A549 (cell line): ENCODE measurements around the gene CD34. TPM values are rescaled to one million over a fixed set of nuclear protein-coding genes. Genes with fewer than 3 reads are reported as not detected.

ENCODE experiments used
- ATAC-seq, 2 experiments: fragments of 200-7000 bp in 1 of 2; fragments of >200 bp in 1 of 2; cut with Nextera tagmentation in 1 of 2; cut with Tn5 transposase in 1 of 2; 3 replicates each; pipeline versions ENCODE4 v1.8.0 to v1.9.1; 2018 to 2020; ENCODE audit warnings: mild to moderate bottlenecking in 1 of 2, moderate library complexity in 1 of 2
- CTCF ChIA-PET: fragments of 300-600 bp; sonication (Branson Sonifier 250); formaldehyde crosslinking; extraction: SDS; loops from one replicate; lab custom pipeline; 2021; ENCODE audit warnings: antibody characterized with exemption, inconsistent platforms; lab: Yijun Ruan, JAX
- POLR2A ChIA-PET: fragments of 350-600 bp; formaldehyde crosslinking; extraction: SDS; loops from one replicate; lab custom pipeline; 2021; ENCODE audit warnings: antibody characterized with exemption, inconsistent platforms; lab: Yijun Ruan, JAX
- DNase-seq, 2 experiments: peaks; one replicate each; pipeline versions ENCODE4 v3.0.0 to v3.0.0-alpha.2; 2011 to 2016; ENCODE audit warnings: low read depth in 1 of 2, low spot score in 1 of 2
- FAIRE-seq: peaks from 2 replicates; lab custom pipeline; 2011; peaks lifted over from hg19 to GRCh38; lab: Jason Lieb, UNC
- H3K27ac ChIP-seq, 2 experiments: fragments of >200 bp; sonication (Bioruptor Twin); formaldehyde crosslinking; 3 replicates each; pipeline ENCODE4 v1.5.1; 2016 to 2017
- H3K4me1 ChIP-seq: fragments of >200 bp; sonication (Bioruptor Twin); formaldehyde crosslinking; 3 replicates; pipeline ENCODE4 v1.6.1; 2016
- H3K4me2 ChIP-seq: fragments of >200 bp; sonication (Bioruptor Twin); formaldehyde crosslinking; 3 replicates; pipeline ENCODE4 v1.6.1; 2016
- H3K4me3 ChIP-seq: fragments of >200 bp; sonication (Bioruptor Twin); formaldehyde crosslinking; 3 replicates; pipeline ENCODE4 v1.5.1; 2016
- H3K9me3 ChIP-seq: fragments of >200 bp; sonication (Bioruptor Twin); formaldehyde crosslinking; 3 replicates; pipeline ENCODE4 v1.6.1; 2016
- ATOH8 ChIP-seq: fragments of 250-450 bp; sonication (Bioruptor Pico); IDR thresholded peaks from 2 replicates; pipeline ENCODE4 v1.5.0; 2020; ENCODE audit warnings: low read depth, mild to moderate bottlenecking, moderate library complexity
- ELK1 ChIP-seq: fragments of 150-350 bp; IDR thresholded peaks from 2 replicates; pipeline ENCODE4 v1.6.1; 2014; ENCODE audit warnings: low read depth, mild to moderate bottlenecking, low read length
- ESRRA ChIP-seq: fragments of 150-350 bp; IDR thresholded peaks from 2 replicates; pipeline ENCODE4 v1.6.1; 2014; ENCODE audit warnings: mild to moderate bottlenecking, low read length, borderline replicate concordance
- FOSB ChIP-seq: fragments of 250-450 bp; sonication (Bioruptor Pico); IDR thresholded peaks from 2 replicates; pipeline ENCODE4 v1.5.0; 2020; ENCODE audit warnings: mild to moderate bottlenecking, moderate library complexity
- FOXS1 ChIP-seq: fragments of 250-450 bp; sonication (Bioruptor Pico); IDR thresholded peaks from 2 replicates; pipeline ENCODE4 v1.5.0; 2020; ENCODE audit warnings: mild to moderate bottlenecking, moderate library complexity
- HEYL ChIP-seq: fragments of 250-450 bp; sonication (Bioruptor Pico); IDR thresholded peaks from 2 replicates; pipeline ENCODE4 v1.8.0; 2021; ENCODE audit warnings: mild to moderate bottlenecking, moderate library complexity
- JUN ChIP-seq, 2 experiments: fragments of >200 bp; sonication (Bioruptor Twin); formaldehyde crosslinking; IDR thresholded peaks; 2 replicates in 1 of 2; 3 replicates in 1 of 2; pipeline ENCODE4 v1.6.1; 2016 to 2017
- KDM1A ChIP-seq: fragments of 200-600 bp; sonication (generic); IDR thresholded peaks from 2 replicates; pipeline ENCODE4 v1.6.1; 2016; ENCODE audit warnings: low read depth, mild to moderate bottlenecking
- NFE2L2 ChIP-seq: fragments of 150-350 bp; conservative IDR thresholded peaks from 2 replicates; pipeline ENCODE4 v1.6.1; 2014; ENCODE audit warnings: low read length
- RCOR1 ChIP-seq: fragments of 150-350 bp; IDR thresholded peaks from 2 replicates; pipeline ENCODE4 v1.6.1; 2014; ENCODE audit warnings: antibody characterized with exemption, low read length, low read depth
- REST ChIP-seq: fragments of 200-600 bp; sonication (generic); IDR thresholded peaks from 2 replicates; pipeline ENCODE4 v1.6.1; 2016; ENCODE audit warnings: antibody characterized with exemption, mild to moderate bottlenecking, moderate library complexity
- RFX5 ChIP-seq: fragments of 450-650 bp; IDR thresholded peaks from 2 replicates; pipeline ENCODE4 v1.7.1; 2014; ENCODE audit warnings: antibody characterized with exemption, mild to moderate bottlenecking, moderate library complexity
- SMC3 ChIP-seq: fragments of >200 bp; sonication (Bioruptor Twin); formaldehyde crosslinking; IDR thresholded peaks from 3 replicates; pipeline ENCODE4 v1.6.1; 2018; ENCODE audit warnings: inconsistent platforms
- ZFP36 ChIP-seq: fragments of 450-650 bp; IDR thresholded peaks from 2 replicates; pipeline ENCODE4 v1.6.1; 2014; ENCODE audit warnings: borderline replicate concordance; ENCODE audit not compliant: partially characterized antibody
- ZSCAN20 ChIP-seq: fragments of 250-450 bp; sonication (Bioruptor Pico); IDR thresholded peaks from 2 replicates; pipeline ENCODE4 v1.8.0; 2022; ENCODE audit warnings: mild to moderate bottlenecking, moderate library complexity
- WGBS: methylation state at CpG from one replicate; pipeline ENCODE4 v1.1.6; 2017; ENCODE audit errors: missing lambda C conversion rate; 5-methylcytosine and 5-hydroxymethylcytosine counted together
- polyA plus RNA-seq, 4 experiments: library from polyadenylated mRNA; depleted of rRNA in 3 of 4; stranded (reverse); fragments of >200 nt; fragmentation: RNase III in 1 of 4; extraction: RNeasy Plus Mini Kit Qiagen cat#74134 plus additional on column Dnase treatment in 1 of 4; gene quantifications; 2 replicates in 3 of 4; 3 replicates in 1 of 4; pipeline ENCODE4 v1.2.3, GENCODE V29; 2011 to 2017
- TF ChIP-seq, protein P1 (sequence below): fragments of 450-650 bp; IDR thresholded peaks from 2 replicates; pipeline ENCODE4 v1.6.1; 2014; ENCODE audit warnings: antibody characterized with exemption
- TF ChIP-seq, protein P2 (sequence below): fragments of >200 bp; sonication (Bioruptor Twin); formaldehyde crosslinking; IDR thresholded peaks from 2 replicates; pipeline ENCODE4 v1.6.1; 2016
- TF ChIP-seq, protein P3 (sequence below): IDR thresholded peaks from 2 replicates; pipeline ENCODE4 v1.6.1; 2012
- TF ChIP-seq, protein P4 (sequence below): fragments of >200 bp; sonication (Bioruptor Twin); formaldehyde crosslinking; IDR thresholded peaks from 3 replicates; pipeline ENCODE4 v1.5.1; 2016

The CD34 gene
- polyA plus RNA-seq, 2 of the 4 experiments (the other 2 are of a cell fraction), result 0.05 TPM; not detected in 1

DNA sequence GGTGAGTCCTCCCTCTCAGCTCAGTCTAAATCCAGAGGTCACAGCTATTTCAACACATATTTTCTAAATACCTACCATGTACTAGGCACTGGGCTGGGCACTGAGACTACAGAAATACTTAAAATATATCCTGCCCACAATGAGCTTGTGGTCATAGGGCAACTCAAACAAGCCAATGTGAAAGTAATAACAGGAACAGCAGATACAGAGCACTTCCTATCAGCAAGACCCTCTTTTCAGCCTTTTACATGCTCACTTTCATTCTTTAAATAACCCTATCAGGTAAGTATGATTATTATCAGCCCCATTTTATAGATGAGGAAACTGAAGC is 71.9 kb downstream of the CD34 start:
- TF ChIP-seq, protein P1, sequence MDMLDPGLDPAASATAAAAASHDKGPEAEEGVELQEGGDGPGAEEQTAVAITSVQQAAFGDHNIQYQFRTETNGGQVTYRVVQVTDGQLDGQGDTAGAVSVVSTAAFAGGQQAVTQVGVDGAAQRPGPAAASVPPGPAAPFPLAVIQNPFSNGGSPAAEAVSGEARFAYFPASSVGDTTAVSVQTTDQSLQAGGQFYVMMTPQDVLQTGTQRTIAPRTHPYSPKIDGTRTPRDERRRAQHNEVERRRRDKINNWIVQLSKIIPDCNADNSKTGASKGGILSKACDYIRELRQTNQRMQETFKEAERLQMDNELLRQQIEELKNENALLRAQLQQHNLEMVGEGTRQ, result no peak
- TF ChIP-seq ZFP36 (no peak), FOXS1 (CRISPR knock-in tag) (no peak), ELK1 (no peak), ATOH8 (CRISPR knock-in tag) (no peak), NFE2L2 (no peak), ZSCAN20 (CRISPR knock-in tag) (no peak), ESRRA (no peak), JUN (IDR thresholded peaks at IDR 0.05) (no peak), HEYL (CRISPR knock-in tag) (no peak), KDM1A (no peak), SMC3 (no peak), REST (no peak), FOSB (CRISPR knock-in tag) (no peak), RCOR1 (no peak), RFX5 (no peak)
- TF ChIP-seq, protein P2, sequence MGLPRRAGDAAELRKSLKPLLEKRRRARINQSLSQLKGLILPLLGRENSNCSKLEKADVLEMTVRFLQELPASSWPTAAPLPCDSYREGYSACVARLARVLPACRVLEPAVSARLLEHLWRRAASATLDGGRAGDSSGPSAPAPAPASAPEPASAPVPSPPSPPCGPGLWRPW, result no peak
- TF ChIP-seq, protein P3, sequence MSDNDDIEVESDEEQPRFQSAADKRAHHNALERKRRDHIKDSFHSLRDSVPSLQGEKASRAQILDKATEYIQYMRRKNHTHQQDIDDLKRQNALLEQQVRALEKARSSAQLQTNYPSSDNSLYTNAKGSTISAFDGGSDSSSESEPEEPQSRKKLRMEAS, result no peak

DNA sequence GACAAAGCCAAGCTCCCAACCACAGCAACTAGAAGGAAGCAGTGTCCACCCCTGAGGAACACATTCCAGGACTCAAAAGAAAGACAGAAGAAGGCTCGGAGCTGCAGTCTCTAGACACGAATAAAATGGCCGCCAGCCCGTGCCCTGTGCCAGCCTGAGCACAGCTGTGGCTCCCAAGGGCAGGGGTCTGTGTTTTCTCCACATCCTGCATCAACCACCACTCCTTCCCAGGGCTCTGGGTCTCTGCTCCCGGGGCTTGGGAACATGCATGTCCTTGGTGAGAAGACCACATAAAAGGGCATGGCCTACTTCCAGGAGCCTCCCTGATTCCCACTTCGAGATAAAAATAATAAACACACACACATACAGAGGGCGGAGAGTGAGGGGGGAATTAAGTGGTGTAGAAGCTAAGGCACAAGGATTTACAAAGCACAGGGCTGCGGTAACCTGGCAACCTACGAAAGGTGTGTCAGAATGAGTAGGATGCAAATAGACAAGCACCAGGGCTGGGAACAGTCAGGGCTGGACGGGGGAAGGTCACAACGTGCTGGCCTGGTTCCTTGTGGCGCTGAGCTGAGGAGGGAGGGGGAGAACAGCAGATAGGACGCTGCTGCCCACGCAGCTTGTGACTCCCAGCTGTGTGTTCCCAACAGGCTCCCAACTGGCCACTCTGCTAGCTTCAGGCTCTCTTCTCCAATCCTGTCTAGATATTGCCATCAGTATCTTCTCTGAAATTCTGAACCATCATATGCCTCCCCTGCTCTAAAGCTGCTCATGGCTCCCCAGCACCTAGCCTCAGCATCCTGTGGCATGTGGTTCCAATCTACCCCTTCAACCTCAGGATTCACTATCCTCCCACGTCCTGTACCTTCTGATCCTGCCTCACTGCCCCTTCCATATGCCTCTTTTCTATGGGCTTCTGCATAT is 72.5 kb downstream of the CD34 start:
- CTCF ChIA-PET, result interaction anchor here (0.9 to 3.4 kb wide), 6 partner anchors 9 to 125 kb away, joined by 3 to 21 read pairs (median 6); no protein-coding TSS in a partner anchor
- no peak overlapping the region for H3K27ac ChIP-seq
- no peak for FAIRE-seq
- ATAC-seq, result no peak; a peak in 1 of 6 replicates
- POLR2A ChIA-PET, result no interaction called here
- no peak overlapping the region for H3K4me3 ChIP-seq
- 92% methylated on average over 15 of the region's 15 CpGs for WGBS
- no peaks in the 10 kb centered on the region for H3K9me3 ChIP-seq
- H3K4me2 ChIP-seq, result no peak overlapping the region
- DNase-seq, result no peak
- TF ChIP-seq, protein P4, sequence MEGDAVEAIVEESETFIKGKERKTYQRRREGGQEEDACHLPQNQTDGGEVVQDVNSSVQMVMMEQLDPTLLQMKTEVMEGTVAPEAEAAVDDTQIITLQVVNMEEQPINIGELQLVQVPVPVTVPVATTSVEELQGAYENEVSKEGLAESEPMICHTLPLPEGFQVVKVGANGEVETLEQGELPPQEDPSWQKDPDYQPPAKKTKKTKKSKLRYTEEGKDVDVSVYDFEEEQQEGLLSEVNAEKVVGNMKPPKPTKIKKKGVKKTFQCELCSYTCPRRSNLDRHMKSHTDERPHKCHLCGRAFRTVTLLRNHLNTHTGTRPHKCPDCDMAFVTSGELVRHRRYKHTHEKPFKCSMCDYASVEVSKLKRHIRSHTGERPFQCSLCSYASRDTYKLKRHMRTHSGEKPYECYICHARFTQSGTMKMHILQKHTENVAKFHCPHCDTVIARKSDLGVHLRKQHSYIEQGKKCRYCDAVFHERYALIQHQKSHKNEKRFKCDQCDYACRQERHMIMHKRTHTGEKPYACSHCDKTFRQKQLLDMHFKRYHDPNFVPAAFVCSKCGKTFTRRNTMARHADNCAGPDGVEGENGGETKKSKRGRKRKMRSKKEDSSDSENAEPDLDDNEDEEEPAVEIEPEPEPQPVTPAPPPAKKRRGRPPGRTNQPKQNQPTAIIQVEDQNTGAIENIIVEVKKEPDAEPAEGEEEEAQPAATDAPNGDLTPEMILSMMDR, result no peak
- no peaks in the 10 kb centered on the region for H3K4me1 ChIP-seq

More for the DNA sequence above, 71.9 kb downstream of the CD34 start:
- FAIRE-seq (no peak), DNase-seq (no peak), ATAC-seq (no peak)
- CTCF ChIA-PET, result interaction anchor here (0.9 to 3.4 kb wide), 4 partner anchors 10 to 124 kb away, joined by 3 to 21 read pairs (median 10); no protein-coding TSS in a partner anchor
- Histone ChIP-seq H3K4me1 (no peaks in the 10 kb centered on the region), H3K9me3 (no peaks in the 10 kb centered on the region), H3K4me3 (no peak overlapping the region), H3K4me2 (no peak overlapping the region), H3K27ac (no peak overlapping the region)
- POLR2A ChIA-PET, result no interaction called here
